ENCODE data around the gene ANKRD6.

GRCh38 chr6:89615882-89616281 is 182.9 kb downstream of the ANKRD6 start:
- TF ChIP-seq BHLHE40 (IDR thresholded peaks at IDR 0.05; ENCODE audit: borderline replicate concordance) (no peak), SUZ12 (IDR thresholded peaks at IDR 0.05) (no peak), HDGF (IDR thresholded peaks at IDR 0.05; ENCODE audit: borderline replicate concordance) (no peak), ZNF384 (IDR thresholded peaks at IDR 0.05) (no peak)
